NK-92 treated with Interleukin-12 subunit alpha and Interleukin-12 subunit beta, amount 100 ng/mL, for 24 hours (cell line): Measurements from ENCODE around the gene PXT1.

Experiments
- DNase-seq: peaks from one replicate; lab custom pipeline; 2025; lab: John Stamatoyannopoulos, UW

The PXT1 gene

DNA sequence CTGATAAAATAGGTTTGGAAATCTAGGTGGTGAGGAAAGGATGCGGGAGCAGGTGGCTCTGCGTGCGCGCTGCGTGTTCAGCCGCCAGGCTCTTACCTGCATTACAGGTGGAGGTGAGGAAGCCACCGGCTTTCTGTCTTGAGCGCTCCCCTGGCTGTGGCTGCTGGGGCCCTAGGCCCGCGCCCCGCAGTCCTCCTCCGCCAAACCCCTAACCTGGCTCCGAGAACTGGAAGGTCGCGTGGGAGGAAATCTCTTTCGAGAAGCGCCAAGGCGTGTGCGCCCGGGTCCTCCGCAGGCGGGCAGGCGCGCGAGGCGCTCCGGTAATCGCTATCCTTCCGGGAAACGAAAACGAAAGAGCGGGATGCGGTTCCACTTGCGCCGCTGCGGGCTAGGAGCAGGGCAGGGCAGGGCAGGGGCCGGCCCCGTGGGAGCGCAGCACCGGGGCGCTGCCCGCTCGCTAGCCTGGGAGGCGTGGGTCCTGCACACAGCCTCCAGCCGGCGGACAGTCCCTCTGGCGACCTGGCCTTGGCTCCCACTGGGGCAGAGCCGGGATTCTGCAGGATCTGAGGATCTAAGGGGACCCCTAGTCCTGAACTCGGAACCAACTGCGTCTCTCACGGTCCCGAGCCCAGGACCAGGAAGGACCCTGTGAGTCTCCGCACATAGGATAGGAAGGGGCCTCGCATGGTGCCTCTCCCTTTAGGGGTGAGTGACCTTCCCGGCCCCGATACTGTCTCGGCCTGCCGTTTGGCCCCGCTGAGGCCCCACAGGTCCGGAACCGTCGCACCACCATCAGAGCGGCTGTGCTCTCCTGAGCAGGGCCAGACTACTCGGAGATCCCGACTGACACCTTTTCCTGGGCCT is 55.0 kb downstream of the PXT1 start, which contains the start of gene ETV7:
ETV7 (minus strand) TSS at position 230 of the 864 bp plus-strand sequence; CDS start at position 102, 128 bp downstream.
- no peak for DNase-seq

DNA sequence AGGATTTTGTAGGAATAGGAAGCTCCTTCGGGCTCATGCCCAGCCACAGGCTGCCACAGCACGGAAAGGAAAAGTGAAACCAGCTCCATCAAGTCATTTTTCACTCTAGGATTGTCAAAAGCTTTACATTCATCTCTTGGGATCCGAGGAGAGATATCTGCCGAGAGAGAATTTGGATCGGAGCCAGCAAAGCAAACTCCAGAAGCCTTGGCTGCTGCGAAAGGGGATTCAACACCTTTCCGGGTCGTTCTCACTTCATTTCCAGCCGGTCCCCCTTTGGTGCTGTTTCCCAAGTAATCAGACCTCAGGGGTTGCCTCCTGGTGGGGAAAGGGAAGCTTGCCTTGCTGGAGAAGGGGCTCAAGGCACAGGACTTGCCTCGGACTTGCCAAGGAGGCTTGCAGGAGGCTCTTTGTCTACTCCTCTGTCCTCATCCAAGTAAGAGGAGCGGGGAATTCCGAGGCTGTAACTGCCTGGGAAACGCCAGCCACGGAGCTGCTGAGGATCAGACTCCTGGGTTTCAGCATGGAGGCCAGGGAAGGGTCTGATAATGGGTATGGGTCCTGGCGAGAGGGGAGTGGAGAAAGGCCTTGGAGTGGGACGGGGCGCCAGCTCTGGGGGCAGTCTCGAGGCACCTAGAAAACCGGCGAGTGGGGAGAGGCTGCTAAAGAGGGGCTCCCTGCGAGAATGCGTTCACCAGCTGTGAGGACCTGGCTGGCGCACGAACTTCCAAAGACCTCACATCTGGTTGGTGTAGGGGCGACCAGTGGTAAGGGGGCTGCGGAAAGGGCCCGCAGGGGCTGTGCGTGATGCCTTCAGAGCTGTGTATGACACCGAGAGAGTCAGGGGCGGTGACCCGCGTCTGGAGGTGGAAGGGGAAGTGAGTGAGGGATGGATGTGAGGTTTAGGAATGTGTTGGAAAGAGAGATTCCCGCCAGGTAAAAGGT is 55.9 kb downstream of the PXT1 start:
- no peak for DNase-seq

DNA sequence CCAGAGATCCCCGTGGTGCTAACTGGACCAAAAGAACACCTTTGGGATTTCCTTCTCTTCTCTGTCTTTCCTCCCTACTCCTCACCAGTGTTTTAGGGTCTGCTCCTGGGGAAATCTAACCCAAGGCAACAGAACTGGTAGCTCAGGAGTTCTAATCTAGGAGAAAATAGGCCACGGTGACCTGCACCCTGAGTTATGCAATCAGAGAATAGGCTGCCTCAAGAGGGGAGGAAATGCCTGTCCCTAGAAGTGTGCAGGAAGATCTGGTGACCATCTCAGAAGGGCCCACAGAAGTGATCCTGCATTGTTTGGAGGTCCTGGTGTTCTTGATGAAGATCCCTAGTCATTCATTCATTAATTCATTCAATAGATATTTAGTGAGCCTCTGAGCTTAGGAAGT is 58.6 kb downstream of the PXT1 start:
- DNase-seq = no peak

DNA sequence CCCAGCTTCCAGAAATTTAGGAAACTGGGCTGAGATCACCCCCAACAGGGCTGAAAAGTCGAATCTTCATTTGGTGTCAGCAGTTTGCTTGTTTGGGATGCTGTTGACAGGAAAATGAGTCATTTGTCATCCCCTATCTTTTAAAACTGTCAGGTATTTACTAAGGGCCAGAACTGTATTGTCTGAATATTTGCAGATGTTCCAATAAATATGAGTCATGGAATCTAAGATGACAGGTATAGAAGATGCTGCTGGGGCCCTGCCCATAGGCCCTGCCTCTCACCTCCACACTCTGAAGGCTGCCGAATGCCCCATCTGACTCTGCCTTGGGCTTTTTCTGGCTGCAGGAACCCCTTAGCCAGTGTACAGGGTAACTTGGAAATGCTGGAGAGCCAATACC is 59.0 kb downstream of the PXT1 start:
- no peak for DNase-seq

DNA sequence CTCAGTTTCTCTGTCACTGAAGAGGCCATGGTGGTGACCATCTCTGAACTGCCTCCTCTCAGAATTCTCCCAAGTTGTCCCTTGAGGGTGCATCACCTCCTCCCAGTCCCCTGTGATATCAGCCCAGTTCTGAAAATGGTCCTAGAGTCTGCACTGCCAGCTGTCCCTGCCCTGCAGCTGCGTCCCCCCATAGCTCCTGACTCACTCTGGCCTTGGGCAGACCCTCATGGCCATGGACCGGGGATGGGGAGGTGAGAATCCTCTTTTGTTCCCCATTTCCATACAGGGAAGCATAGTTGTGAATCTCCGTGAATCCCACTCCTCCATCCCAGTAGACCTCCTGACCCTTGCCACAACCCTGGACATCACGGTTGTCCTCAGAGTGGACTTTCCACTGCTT is 59.7 kb downstream of the PXT1 start:
- no peak for DNase-seq

DNA sequence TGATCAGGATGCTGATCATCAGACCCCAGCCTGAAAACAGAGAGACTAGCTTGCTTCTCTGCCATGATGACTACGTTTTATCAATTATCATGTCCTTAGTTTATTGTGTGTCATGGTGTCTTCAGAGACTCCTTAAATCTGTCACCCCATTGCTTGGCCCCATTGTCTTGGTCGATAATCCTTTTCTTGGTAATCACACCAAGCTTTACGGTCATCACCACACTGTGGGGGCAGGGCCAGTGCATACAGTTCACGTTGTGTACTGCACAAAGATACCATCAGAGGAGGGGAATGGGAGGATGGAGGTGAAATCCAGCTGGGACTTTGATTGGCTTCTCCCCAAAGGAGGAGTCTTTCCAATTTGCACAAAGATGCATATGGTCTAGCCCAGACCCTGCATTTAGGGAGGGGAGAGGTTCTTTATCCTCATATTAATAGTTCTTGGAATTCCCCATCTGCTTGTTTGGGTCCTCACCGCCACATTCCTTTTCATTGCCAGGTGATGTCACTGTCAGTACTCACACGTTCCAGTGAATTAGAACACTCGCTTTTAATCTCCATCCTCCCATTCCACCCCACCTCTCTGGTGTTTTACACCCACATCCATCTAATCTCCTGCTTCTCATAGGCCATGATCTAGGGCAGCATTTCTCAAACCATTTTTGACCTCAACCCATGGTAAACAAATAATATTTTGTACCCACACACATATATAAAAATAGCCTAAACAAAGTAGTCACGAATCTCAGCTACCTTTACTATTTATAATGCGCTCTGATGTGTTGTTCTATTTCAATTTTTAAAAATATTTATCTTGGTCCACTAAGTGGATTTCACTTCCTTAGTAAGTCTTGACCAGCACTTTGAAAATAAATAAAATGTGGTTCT is 60.9 kb downstream of the PXT1 start:
- no peak for DNase-seq

DNA sequence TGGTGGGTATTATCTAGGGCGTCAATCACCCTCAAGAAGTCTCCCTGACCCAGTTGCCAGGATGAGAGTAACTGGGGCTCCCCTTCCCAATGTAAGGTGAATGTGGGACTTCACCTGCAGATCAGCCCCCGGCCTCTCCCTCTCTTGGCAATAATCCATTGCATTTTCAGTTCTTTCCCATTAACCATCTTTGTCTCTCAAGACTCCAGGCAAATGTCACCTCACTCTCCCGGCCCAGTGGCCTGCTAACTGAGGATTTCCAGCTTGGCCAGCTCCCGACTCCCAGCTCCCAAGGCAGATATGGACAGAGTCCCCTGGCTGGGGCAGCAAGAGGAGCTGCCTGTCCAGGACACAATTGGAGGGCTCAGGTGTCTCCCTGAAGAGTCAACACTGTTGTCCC is 62.5 kb downstream of the PXT1 start:
- DNase-seq = no peak

DNA sequence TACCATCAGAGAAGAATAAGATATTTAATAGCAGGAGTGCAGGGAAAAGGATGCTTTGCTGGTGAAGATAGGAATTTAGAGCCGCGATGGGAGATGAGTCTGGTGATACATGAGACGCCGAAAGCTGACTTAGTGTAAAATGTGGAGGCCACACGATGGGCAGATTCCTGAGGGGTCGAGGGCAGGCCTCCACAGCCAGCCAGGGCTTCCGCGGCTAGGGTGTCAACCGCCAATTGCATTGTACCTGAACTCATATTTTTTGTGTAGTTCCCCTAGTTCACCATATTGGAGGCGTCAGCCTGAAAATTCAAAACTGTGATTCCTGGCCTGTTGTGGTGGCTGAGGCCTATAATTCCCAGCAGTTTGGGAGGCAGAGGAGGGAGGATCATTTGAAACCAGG is 63.7 kb downstream of the PXT1 start:
- no peak for DNase-seq

DNA sequence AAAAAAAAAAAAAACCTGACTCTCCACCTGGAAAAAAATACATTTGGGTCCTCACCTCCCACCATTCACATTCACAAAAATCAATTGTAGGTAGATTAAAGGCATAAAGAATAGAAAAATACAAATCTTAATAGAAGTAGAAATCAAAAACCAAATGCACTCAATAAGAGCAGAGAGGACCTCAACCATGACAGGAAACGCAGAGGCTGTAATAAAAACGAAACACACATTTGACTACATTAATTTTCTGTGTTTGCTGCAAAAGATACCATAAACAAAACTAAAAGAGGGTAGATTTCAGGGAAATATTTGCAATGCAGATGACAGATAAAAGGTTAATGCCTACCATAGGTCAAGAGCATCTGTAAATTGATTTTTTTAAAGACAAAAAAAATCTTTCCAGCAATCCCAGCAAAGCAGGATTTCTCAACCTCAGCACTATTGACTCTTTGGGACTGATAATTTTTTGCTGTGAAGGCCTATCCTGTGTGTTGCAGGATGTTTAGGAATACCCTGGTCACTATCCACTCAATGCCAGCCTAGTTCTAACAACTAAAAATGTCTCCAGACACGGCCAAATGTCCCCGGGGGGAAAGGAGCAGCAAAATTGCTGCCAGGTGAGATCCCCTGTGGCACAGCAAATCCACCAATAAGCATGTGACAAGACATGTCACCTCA is 64.3 kb downstream of the PXT1 start:
- DNase-seq = no peak

DNA sequence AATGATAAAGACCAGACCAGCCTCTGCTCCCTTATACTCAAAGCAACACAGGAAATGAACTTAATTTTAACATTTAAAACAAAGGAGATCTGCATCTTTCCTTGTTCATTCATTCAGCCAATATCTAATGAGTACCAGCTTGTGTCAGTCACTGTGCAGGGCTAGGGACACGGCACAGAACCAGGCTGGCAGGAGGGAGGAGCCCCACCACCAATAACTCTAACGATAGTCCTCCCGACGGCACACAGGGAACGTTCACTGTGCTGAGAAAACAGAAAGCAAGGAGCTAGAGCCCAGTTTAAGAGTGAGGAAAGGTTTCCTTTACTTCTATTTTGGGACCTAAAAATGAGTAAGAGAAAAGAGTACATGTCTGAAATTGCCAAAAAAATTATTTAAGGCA is 65.1 kb downstream of the PXT1 start:
- no peak for DNase-seq

DNA sequence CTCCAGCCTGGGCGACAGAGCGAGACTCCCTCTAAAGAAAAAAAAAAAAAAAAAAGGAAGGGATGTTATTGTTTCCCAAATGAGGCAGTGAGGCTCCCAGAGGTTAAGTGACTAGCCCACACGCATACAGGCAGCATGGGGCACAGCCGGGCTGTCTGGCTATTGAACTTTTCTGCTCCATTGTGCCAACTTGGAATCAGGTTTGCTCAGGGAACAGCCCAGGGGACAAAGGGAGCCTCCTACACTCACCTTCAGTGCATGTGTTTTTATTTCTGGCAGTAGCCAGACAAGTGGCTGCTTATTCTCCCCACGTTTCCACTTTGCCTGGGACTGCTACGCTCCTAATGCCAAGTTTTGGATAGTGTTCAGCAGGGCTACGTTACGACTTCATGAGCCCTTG is 65.9 kb downstream of the PXT1 start:
- DNase-seq = no peak

DNA sequence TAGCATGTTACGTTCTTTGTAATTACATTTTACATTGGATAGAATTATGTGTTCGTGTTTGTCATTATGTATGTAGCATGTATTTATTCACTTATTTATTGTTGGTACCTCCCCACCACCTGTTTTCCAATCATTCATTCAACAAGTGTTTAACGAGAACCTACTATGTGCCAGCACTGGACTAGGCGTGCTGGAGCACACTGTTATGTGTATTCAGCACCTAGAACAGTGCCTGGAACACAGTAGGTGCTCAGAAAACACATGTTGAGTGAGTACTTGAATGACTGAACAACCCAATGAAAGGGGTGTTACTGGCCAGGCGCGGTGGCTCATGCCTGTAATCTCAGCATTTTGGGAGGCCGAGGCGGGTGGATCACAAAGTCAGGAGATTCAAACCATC is 66.5 kb downstream of the PXT1 start:
- no peak for DNase-seq

DNA sequence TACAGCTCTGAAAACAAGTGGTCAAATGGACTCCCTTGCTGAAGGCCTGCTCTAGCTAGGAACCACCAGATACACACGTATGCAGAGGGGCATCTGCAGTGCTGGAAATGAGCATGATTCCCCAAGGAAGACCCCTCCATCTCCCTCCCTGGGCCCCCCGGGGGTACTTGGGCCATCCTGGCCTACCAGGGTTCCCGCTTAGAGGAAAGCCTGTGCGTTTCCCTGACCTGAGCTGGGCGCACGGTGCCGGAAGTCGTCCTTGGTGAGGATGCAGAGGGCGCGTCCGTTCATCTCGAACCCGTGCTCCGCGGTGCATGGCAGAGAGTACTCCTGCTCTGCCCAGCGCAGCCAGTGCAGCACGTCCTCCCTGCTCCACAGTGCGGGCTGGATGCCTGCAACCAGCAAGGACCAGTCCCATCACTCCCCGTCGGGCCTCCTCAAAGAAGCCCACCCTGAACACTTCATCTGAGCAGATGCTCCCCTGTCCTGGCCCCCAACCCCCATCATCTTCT is 67.0 kb downstream of the PXT1 start:
- DNase-seq = no peak

DNA sequence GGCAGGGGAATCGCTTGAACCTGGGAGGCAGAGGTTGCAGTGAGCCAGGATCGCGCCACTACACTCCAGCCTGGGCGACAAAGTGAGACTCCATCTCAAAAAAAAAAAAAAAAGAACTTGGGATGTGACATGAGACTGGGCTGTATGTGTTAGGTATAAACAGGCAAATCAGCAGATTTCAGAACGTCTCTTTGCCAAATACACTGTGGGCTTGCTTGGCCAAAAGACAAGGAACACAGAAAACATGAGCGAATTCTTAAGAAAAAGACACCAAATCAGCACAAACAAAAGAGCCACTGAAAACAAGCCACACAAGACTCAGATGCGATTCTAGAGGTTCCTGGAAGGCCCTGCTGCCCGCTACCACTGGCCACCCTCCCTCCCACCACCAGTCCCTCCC is 67.7 kb downstream of the PXT1 start:
- DNase-seq = no peak

DNA sequence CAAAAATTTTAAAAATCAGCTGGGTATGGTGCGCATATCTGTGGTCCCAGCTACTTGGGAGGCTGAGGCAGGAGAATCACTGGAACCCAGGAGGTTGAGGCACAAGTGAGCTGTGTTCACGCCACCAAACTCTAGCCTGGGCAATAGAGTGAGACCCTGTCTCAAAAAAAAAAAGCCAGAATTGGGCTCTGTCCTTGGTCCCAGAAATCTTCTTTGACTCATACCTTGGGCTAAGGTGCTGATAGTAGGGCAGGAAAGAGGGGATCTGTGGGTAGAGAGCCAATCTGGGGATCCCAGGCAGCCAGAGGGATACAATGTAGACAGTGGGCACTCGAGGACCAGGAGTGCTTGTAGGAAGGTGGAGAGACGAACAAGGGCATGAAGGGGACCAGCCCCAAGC is 68.5 kb downstream of the PXT1 start:
- no peak for DNase-seq

DNA sequence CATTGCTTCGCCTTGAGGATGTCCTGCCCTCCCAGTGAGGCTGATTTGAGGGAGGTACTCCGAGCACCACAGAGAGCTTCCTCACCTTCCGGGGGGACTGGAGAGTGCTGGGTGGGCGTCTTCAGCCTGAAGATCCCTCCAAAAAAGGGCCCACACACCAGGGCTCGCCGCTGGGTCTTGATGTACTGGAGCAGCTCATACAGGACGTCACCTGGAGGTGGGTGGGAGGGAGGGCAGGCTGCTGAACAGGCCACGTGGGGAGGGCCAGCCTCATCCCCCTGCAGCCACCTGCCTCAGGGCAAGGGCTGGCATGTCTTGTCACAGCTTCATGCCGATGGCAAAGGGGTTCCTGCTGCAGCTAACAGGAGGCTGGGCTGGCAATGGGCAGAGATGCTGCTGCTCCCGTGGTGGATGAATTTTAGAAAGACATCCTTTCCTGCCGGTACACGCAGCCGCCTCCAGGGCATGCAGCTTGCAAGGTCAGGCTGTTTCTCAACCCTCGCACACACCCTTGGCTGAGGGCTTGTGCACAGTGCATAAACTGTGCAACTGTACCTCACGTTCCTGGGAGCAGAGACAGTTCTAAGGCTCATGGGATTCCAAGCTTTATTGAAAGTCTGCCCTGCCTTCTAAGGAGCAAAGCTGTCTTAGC is 69.2 kb downstream of the PXT1 start:
- no peak for DNase-seq

DNA sequence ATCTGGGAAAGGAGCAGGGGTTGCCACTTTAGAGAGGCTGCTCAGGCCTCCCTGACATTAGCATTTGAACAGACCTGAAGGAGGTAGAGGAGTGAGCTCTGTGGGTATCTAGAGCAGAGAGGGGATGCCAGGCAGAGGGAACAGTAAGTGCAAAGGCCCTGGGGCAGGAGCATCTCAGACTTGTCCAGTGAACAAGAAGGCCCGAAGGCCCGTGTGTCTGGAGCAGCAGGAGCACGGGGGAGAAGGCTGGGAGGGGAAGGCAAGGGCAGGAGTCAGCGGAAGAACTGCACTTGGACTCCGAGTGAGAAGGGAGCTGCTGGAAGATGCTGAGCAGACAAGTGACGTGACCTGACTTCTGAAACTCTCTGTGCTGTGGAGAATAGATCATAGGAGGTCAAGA is 70.6 kb downstream of the PXT1 start:
- DNase-seq = no peak

DNA sequence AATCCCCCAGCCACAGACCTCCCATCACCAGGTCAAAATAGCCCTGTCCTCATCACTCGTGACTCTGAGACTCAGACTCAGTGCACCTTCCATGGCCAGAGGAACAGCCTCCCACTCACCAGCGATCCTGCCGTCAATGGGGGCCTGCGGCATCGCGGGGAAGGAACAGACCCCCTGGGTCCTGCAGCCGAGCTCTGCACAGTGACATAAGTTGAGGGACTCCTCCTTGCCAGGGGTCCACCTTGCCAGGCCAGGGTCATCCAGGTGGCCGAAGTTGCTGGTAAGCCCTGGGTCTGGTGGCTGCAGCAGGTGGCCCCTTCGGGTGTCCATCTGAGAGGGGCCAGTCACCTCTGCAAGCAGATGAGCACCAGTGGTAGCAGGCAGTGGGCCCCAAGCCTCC is 71.4 kb downstream of the PXT1 start:
- no peak for DNase-seq

DNA sequence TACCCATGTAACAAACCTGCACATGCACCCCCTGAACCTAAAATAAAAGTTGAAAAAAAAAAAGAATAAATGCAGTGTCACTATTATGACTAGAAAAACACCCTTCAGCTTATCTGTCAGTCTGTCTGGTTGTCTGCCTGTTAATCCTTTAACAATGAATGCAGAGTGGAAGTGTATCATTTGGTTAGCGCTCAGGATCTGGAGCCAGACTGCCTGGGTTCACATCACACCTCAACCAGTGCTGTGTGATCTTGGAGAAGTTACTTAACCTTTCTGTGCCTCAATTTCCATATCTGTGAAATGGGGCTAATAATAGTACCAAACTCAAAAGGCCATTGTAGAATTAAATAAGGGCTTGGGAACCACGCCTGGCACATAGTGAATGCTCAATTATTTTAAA is 72.0 kb downstream of the PXT1 start:
- DNase-seq = no peak
